HepG2 (cell line): Measurements from ENCODE around the gene GANC. TPM values are rescaled to one million over a fixed set of nuclear protein-coding genes. Genes with fewer than 3 reads are reported as not detected.

ENCODE experiments used
- JUNB ChIP-seq: sonication (generic); formaldehyde crosslinking; IDR thresholded peaks from 2 replicates; pipeline ENCODE4 v1.8.0; 2022; ENCODE audit warnings: missing genetic modification reagents, mild to moderate bottlenecking, borderline replicate concordance
- NAIF1 ChIP-seq: sonication (generic); formaldehyde crosslinking; IDR thresholded peaks from 2 replicates; pipeline ENCODE4 v1.5.0; 2020; ENCODE audit warnings: mild to moderate bottlenecking, missing genetic modification reagents, borderline replicate concordance
- POLR2G ChIP-seq: fragments of 200-400 bp; formaldehyde crosslinking; IDR thresholded peaks from 2 replicates; pipeline ENCODE4 v1.6.1; 2018; ENCODE audit warnings: mild to moderate bottlenecking, low read depth, low read length, moderate library complexity
- ZNF496 ChIP-seq: sonication (generic); formaldehyde crosslinking; IDR thresholded peaks from 2 replicates; pipeline ENCODE4 v1.8.1; 2023; ENCODE audit warnings: mild to moderate bottlenecking, moderate library complexity, missing genetic modification reagents; ENCODE audit not compliant: insufficient replicate concordance
- ZNF782 ChIP-seq: sonication (generic); formaldehyde crosslinking; IDR thresholded peaks from 2 replicates; pipeline ENCODE4 v1.4.0; 2020; ENCODE audit warnings: missing genetic modification reagents, mild to moderate bottlenecking, borderline replicate concordance
- polyA plus RNA-seq, 8 experiments: library from polyadenylated mRNA; depleted of rRNA in 3 of 8; stranded (reverse) in 7 of 8; unstranded in 1 of 8; fragments of >200 nt; fragmentation: Illumina TruSeq in 4 of 8; extraction: Trizol in 4 of 8; gene quantifications; 2 replicates each; pipeline versions ENCODE4 v1.2.1 to v1.2.3, GENCODE V29; 2011 to 2016; ENCODE audit warnings: low read depth in 4 of 8, missing spikeins in 1 of 8, mixed read lengths in 1 of 8; ENCODE audit not compliant: insufficient read depth in 1 of 8
- total RNA-seq, 5 experiments: library from RNA; depleted of rRNA; stranded (reverse); fragments of >200 nt; fragmentation: Illumina TruSeq; extraction: Trizol; gene quantifications; 2 replicates each; pipeline ENCODE4 v1.2.3, GENCODE V29; 2016; ENCODE audit warnings: low read depth in 1 of 5
- TF ChIP-seq, protein P1 (sequence below): sonication (generic); formaldehyde crosslinking; IDR thresholded peaks from 2 replicates; pipeline ENCODE4 v1.9.0; 2021; ENCODE audit warnings: mild to moderate bottlenecking, missing genetic modification reagents
- TF ChIP-seq, protein P2 (sequence below): sonication (generic); formaldehyde crosslinking; IDR thresholded peaks from 2 replicates; pipeline ENCODE4 v1.5.1; 2020; ENCODE audit warnings: mild to moderate bottlenecking, missing genetic modification reagents
- TF ChIP-seq, protein P3 (sequence below): sonication (generic); formaldehyde crosslinking; IDR thresholded peaks from 2 replicates; pipeline ENCODE4 v1.4.0; 2020; ENCODE audit warnings: missing genetic modification reagents
- TF ChIP-seq, protein P4 (sequence below): sonication (generic); formaldehyde crosslinking; IDR thresholded peaks from 2 replicates; pipeline ENCODE4 v1.8.0; 2022; ENCODE audit warnings: missing genetic modification reagents, mild to moderate bottlenecking, borderline replicate concordance
- TF ChIP-seq, protein P5 (sequence below): IDR thresholded peaks from 2 replicates; pipeline ENCODE4 v1.6.1; 2016; ENCODE audit warnings: low read depth, control low read depth
- TF ChIP-seq, protein P6 (sequence below): sonication (generic); formaldehyde crosslinking; conservative IDR thresholded peaks from 2 replicates; pipeline ENCODE4 v1.4.0; 2020; ENCODE audit warnings: missing genetic modification reagents

Gene GANC
- total and polyA plus RNA-seq, 2 of the 13 experiments (the other 11 are each of a cell fraction or from before 2014, with no cell fraction given), result 17.0 to 21.0 TPM

DNA sequence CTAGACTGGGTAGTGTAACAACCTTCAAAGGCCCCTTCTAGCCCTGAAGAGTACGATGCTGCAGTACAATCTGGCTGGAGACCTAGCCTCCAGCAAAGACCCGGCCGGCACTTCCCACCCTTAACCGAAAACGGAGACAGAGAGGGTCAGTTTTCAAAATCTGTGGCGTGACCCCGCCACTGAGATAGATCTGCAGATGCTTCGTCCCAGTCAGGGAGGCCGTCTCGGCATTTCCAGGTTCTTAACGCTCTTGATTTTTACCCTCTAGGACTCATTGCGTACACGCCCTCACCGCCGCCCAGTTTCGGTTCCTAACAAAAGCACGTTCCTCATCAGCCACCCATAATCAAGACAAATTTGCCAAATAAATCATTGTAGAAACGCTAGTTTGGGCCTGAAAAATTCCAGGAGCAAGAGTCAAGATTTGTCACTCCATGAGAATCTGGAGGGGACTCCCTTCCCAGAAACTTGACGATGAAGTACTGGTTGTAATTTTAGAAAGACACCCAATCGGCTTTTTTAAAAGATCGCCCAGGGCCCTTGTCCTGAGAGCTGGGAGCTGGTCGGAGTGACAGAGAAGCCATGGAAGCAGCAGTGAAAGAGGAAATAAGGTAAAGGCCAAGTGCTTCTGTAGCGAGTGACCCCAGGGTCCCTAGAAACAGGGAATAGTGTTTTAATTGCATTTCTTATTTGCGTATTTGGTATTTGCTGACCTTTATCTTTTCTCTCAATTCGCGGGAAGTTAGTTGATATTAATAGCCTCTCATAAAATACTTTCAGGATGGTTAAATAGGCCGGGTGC is 1.1 kb downstream of the GANC start (continued):
- TF ChIP-seq, protein P1, sequence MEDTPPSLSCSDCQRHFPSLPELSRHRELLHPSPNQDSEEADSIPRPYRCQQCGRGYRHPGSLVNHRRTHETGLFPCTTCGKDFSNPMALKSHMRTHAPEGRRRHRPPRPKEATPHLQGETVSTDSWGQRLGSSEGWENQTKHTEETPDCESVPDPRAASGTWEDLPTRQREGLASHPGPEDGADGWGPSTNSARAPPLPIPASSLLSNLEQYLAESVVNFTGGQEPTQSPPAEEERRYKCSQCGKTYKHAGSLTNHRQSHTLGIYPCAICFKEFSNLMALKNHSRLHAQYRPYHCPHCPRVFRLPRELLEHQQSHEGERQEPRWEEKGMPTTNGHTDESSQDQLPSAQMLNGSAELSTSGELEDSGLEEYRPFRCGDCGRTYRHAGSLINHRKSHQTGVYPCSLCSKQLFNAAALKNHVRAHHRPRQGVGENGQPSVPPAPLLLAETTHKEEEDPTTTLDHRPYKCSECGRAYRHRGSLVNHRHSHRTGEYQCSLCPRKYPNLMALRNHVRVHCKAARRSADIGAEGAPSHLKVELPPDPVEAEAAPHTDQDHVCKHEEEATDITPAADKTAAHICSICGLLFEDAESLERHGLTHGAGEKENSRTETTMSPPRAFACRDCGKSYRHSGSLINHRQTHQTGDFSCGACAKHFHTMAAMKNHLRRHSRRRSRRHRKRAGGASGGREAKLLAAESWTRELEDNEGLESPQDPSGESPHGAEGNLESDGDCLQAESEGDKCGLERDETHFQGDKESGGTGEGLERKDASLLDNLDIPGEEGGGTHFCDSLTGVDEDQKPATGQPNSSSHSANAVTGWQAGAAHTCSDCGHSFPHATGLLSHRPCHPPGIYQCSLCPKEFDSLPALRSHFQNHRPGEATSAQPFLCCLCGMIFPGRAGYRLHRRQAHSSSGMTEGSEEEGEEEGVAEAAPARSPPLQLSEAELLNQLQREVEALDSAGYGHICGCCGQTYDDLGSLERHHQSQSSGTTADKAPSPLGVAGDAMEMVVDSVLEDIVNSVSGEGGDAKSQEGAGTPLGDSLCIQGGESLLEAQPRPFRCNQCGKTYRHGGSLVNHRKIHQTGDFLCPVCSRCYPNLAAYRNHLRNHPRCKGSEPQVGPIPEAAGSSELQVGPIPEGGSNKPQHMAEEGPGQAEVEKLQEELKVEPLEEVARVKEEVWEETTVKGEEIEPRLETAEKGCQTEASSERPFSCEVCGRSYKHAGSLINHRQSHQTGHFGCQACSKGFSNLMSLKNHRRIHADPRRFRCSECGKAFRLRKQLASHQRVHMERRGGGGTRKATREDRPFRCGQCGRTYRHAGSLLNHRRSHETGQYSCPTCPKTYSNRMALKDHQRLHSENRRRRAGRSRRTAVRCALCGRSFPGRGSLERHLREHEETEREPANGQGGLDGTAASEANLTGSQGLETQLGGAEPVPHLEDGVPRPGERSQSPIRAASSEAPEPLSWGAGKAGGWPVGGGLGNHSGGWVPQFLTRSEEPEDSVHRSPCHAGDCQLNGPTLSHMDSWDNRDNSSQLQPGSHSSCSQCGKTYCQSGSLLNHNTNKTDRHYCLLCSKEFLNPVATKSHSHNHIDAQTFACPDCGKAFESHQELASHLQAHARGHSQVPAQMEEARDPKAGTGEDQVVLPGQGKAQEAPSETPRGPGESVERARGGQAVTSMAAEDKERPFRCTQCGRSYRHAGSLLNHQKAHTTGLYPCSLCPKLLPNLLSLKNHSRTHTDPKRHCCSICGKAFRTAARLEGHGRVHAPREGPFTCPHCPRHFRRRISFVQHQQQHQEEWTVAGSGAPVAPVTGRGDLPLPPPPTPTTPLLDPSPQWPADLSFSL (CRISPR knock-in tag), result no peak
- TF ChIP-seq JUNB (CRISPR knock-in tag) (no peak), ZNF782 (no peak), POLR2G (peak; percentile 20; the same call in 1 of the 2 replicates), NAIF1 (0 out of 2 replicates have a peak, but pooled peaks have one; percentile 10), ZNF496 (CRISPR knock-in tag) (no peak)
- TF ChIP-seq, protein P2, sequence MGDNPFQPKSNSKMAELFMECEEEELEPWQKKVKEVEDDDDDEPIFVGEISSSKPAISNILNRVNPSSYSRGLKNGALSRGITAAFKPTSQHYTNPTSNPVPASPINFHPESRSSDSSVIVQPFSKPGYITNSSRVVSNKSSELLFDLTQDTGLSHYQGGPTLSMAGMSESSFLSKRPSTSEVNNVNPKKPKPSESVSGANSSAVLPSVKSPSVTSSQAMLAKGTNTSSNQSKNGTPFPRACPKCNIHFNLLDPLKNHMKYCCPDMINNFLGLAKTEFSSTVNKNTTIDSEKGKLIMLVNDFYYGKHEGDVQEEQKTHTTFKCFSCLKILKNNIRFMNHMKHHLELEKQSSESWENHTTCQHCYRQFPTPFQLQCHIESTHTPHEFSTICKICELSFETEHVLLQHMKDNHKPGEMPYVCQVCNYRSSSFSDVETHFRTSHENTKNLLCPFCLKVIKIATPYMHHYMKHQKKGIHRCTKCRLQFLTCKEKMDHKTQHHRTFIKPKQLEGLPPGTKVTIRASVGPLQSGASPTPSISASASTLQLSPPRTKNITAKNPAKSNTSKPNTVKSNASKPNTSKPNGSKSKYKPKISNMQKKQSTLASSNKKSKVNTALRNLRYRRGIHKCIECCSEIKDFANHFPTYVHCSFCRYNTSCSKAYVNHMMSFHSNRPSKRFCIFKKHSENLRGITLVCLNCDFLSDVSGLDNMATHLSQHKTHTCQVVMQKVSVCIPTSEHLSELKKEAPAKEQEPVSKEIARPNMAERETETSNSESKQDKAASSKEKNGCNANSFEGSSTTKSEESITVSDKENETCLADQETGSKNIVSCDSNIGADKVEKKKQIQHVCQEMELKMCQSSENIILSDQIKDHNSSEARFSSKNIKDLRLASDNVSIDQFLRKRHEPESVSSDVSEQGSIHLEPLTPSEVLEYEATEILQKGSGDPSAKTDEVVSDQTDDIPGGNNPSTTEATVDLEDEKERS (CRISPR knock-in tag), result peak; percentile 29; the same call in 1 of the 2 replicates
- TF ChIP-seq, protein P3, sequence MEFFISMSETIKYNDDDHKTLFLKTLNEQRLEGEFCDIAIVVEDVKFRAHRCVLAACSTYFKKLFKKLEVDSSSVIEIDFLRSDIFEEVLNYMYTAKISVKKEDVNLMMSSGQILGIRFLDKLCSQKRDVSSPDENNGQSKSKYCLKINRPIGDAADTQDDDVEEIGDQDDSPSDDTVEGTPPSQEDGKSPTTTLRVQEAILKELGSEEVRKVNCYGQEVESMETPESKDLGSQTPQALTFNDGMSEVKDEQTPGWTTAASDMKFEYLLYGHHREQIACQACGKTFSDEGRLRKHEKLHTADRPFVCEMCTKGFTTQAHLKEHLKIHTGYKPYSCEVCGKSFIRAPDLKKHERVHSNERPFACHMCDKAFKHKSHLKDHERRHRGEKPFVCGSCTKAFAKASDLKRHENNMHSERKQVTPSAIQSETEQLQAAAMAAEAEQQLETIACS (CRISPR knock-in tag), result no peak
- TF ChIP-seq, protein P4, sequence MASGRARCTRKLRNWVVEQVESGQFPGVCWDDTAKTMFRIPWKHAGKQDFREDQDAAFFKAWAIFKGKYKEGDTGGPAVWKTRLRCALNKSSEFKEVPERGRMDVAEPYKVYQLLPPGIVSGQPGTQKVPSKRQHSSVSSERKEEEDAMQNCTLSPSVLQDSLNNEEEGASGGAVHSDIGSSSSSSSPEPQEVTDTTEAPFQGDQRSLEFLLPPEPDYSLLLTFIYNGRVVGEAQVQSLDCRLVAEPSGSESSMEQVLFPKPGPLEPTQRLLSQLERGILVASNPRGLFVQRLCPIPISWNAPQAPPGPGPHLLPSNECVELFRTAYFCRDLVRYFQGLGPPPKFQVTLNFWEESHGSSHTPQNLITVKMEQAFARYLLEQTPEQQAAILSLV (CRISPR knock-in tag), result no peak
- TF ChIP-seq, protein P5, sequence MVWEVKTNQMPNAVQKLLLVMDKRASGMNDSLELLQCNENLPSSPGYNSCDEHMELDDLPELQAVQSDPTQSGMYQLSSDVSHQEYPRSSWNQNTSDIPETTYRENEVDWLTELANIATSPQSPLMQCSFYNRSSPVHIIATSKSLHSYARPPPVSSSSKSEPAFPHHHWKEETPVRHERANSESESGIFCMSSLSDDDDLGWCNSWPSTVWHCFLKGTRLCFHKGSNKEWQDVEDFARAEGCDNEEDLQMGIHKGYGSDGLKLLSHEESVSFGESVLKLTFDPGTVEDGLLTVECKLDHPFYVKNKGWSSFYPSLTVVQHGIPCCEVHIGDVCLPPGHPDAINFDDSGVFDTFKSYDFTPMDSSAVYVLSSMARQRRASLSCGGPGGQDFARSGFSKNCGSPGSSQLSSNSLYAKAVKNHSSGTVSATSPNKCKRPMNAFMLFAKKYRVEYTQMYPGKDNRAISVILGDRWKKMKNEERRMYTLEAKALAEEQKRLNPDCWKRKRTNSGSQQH (CRISPR knock-in tag), result no peak
- TF ChIP-seq, protein P6, sequence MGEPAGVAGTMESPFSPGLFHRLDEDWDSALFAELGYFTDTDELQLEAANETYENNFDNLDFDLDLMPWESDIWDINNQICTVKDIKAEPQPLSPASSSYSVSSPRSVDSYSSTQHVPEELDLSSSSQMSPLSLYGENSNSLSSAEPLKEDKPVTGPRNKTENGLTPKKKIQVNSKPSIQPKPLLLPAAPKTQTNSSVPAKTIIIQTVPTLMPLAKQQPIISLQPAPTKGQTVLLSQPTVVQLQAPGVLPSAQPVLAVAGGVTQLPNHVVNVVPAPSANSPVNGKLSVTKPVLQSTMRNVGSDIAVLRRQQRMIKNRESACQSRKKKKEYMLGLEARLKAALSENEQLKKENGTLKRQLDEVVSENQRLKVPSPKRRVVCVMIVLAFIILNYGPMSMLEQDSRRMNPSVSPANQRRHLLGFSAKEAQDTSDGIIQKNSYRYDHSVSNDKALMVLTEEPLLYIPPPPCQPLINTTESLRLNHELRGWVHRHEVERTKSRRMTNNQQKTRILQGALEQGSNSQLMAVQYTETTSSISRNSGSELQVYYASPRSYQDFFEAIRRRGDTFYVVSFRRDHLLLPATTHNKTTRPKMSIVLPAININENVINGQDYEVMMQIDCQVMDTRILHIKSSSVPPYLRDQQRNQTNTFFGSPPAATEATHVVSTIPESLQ (CRISPR knock-in tag), result no peak
